A549 treated with CpdA at 1 μM for 4 hours (cell line): ENCODE measurements around the gene PCYT1B. TPM values are rescaled to one million over a fixed set of nuclear protein-coding genes. Genes with fewer than 3 reads are reported as not detected.

ENCODE experiments used
- total RNA-seq: library from RNA; stranded (reverse); fragments of 200-300 nt; extraction: Qiagen RNA extraction; gene quantifications from 5 replicates; pipeline ENCODE4 v1.2.3, GENCODE V29; 2022; ENCODE audit warnings: low read depth

The PCYT1B gene
- total RNA-seq = 0.02 TPM in 1 of 5 replicates, not detected in the others

GRCh38 chrX:24647257-24648058 lies at the start of gene PCYT1B:
PCYT1B (minus strand) TSS chrX:24647347; CDS start chrX:24647105, 242 bp downstream.

DNA sequence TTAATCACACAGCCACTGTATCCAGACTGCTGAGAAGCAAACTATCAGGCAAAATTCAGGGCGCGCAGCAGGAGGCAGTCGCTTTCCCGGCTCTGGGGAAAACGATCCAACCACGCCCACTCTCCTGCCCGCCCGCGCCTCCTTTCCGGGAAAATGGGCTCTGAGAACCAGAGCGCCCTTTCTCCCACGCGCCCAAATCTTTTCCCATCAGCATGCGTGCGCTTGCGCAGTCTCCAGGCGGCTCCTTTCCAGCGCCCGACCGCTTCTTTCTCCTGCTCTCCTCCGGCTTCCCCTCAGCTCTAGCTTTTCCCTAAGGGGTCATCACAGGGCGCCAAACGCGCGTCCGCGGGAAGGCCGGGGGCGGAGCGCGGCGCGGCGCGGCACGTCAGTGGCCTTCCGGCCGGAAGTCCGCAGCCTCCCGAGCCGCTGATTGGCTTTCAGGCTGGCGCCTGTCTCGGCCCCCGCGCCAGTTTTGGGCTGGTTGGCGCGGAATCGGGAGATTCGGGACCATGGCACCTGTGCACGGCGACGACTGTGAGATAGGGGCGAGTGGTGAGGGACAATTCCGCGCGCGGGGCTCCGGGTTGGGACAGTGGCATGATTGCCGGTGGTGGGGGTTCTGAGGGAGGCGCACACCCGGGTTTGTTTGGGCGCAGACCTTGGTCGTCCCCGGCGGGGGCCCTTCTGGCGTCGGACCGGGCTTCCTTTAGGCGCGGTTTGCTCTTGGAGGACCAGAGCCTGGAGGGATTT lies 46.5 kb upstream of the PCYT1B start, which contains the start of gene POLA1:
Gene POLA1, plus strand, starts transcription at position 466 of the 750 bp plus-strand sequence. Its CDS starts 44 bp downstream, at position 510.

Other genes with a start within 250 kb of the PCYT1B start
- 5.8 to 6.5 TPM (median 6.3 TPM) in 5 replicates for gene PDK3, start 182.1 kb downstream of the PCYT1B start, total RNA-seq
- 11.7 to 12.9 TPM (median 12.4 TPM) in 5 replicates for gene POLA1, start 46.6 kb upstream of the PCYT1B start, total RNA-seq